GM18870 (cell line): ENCODE measurements around the gene MPP7.

Experiments used
- ATAC-seq: cut with Tn5 transposase; IDR thresholded peaks from one replicate; pipeline ENCODE4 v1.9.1; 2021; ENCODE audit warnings: moderate library complexity; ENCODE audit not compliant: unreplicated experiment

The MPP7 gene

DNA sequence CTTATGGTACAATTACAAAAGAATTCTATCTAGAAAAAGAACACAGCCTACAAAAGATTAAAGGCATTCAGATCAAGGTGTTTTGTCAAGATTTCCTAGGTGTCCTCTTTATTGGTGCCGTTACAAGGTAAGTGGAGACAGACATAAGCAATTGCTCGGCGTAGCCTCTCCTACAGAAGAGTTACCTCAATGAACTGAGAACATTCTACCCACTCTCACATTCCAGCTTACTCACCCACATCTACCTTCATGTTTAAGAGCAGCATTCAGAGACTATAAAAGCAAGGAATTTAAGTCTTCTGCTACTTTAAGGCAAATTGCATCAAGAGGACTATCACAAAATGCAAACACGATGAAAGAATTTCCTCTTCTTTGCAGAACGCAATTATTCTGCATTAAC, 29.5 kb downstream of the MPP7 start:
- no peak for ATAC-seq

DNA sequence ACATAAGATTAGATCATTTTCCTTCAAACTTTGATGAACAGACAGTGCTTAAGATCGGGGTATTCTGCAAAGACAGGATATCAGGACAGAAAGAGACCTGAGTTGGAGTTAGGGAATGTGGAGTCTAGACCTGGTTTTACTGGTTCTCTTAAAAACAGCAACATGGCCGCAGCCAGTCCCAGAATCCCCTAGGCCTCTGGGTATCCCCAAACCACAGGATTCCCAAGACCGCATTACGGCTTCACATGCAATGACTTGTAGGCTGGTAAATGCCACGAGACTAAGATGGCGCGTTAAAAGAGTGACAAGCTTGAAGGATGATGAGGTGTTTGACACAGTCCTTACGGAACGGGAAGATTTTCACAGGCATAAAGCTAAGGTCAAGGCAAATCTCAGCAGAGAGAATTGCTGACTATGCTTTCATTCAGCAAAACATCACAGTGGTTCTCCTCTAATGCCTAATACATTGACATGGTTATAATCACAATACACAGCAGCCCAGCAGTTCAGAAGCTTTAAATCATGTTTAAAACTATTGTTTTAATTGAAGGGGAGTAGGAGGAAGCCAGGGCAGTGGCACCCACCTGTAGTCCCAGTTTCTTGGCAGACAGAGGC, 32.9 kb downstream of the MPP7 start:
- no peak for ATAC-seq

DNA sequence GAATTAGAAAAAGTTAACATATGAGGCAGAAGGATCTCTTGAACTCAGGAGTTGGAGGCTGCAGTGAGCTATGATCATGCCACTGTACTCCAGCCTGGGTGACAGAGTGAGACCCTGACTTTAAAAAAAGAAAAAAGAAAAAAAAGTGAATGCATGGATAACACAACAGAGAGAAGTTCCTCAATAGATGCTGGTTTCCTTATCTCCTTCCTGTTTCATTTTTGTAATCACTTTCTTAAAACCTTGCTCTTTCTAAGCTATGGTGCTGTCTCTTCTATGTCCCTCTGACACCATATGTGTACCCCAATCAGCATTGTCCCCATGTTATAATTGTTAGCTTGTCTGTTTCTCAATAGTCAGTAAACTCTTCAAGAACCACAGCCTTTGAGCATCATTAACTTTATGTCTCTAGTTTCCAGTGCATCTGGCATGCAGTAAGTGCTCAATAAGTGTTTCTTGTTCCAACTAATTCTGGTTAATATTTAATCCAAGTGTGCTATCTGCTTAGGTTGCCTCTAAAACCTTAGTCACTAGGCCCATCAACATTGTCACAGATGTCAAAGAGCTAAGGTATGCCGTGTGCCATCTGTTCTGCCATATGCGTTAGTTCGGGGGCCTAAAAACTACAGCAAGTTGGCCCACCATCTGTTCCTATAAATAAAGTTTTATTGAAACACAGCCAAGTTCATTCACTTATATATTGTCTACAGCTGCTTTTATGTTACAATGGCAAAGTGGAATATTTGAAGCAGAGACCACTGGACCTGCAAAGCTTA, 36.2 kb downstream of the MPP7 start:
- ATAC-seq, result no peak

DNA sequence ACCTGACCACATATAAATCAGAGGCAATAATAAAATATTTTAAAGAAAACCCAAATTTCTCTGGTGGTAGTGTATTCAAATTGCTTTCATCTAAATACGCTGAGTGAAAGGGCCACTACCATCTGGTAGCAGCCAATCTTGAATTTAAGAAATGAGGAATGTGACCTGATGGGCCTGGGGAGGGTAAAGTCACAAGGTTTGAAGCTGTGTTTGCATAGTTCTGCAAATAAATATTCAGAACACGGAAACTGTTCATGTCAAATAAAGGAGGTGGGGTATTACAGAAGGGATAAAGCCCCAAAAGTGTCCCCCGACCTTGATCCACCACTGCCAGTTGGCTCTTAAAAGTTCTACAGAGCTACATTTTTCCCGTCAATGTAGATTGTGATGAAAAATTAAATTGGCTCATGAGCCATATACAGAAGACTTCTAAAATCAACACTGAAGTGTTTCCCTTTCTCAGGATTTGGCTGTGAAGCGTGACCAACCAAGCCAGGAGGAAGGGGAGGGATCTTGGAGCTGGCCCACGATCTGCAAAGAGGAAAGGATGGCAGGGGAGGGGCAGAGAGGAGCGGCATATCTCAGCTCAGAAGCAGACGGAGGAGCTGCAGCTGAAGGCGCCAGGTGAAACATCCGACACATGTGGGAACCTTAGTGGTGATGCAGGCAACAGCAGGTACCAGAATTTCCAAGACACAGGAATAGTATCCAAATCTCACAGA, 39.6 kb downstream of the MPP7 start:
- ATAC-seq, result no peak

DNA sequence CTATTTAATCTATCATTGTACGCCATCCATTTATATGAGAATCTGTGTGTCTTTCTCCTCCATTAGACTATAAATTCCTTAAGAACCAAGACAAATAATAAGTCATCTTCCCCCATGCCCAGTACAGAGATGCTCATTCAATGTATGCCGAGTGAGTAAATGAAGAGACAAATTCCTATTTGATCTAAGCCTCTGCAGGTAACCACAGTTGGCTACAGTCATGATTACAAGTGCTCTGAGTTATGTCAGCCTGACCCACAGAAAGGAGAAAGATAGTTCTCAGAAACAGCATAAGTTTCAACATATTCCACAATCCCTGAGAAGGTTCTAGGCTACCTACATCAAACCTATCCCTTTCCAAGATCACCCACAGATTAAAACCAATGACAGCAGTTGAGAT, 46.1 kb downstream of the MPP7 start:
- no peak for ATAC-seq

DNA sequence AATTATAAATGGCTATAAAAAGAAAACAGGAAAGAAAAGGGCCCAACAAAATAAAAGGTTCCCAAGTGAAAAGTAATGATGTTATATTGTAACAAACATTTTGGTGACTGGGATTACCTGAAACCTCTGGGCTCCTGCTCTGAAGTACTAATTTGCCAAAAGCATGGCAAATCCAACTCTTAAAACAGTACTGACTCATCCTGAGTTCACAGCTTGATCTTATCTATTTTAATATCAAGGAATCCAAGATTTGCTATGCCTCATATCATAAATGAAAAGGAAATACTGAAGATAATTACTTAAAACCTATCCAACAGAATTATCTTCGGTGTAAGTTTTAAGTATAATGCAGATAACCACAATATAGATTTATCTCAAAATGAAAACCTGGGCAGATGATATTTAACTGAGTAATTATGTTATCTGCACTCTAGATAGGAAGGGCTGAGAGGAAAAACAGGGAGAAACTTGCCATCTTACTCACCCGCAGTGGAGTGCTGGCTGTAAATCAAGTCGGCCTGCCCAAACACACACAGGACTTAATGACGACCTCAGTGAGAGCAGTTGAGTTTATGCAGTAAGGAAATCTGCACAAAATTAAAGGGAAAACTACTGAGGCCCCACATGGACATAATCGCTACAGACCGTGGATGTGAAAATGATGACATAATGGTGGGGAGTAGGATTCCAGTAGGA, 48.4 kb downstream of the MPP7 start:
- no peak for ATAC-seq

DNA sequence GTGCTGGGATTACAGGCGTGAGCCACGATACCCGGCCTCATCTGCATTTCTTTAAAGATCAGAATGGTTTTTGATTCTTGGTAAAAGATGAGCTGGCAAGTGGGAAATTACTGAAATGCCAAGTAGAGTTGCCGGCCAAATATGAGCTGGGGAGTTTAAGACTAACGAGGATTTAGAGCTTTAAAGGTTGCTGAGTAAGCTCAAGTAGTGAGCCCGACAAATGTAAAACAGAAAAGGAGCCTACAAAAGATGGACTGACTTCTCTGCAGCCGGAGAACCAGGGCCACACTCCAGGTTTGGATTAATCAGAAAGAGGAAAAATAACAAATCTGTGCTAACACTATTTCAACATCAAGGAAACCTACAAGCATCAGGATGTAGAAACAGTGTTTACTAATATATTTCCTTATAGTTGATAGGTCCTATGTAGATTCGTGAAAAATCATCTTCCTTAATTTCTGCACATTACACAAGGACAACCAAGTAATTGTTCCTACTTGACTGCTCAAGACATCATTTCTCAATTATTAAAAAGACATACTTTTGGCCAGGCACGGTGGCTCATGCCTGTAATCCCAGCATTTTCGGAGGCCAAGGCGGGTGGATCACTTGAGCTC, 49.6 kb downstream of the MPP7 start:
- ATAC-seq, result no peak
